Heart left ventricle (tissue), 16 donors: ENCODE results near the gene COX6A2. TPM values are rescaled to one million over a fixed set of nuclear protein-coding genes. Genes with fewer than 3 reads are reported as not detected.

Experiments
- ATAC-seq, 4 donors: fragments of 200-7000 bp; cut with Tn5 transposase; one replicate each; pipeline ENCODE4 v1.9.1; 2020 to 2022; ENCODE audit warnings: moderate library complexity in 4 of 4, mild to moderate bottlenecking in 3 of 4, moderate number of reproducible peaks in 1 of 4
- DNase-seq, 5 donors: peaks; one replicate each; pipeline ENCODE4 v3.0.0-alpha.2; 2020
- H3K27ac ChIP-seq, 12 donors: fragments of 200-600 bp; sonication (generic) in 4 of 12; one replicate each; pipeline versions ENCODE4 v1.5.0 to v1.8.0; 2016 to 2022; ENCODE audit warnings: mild to moderate bottlenecking in 2 of 12
- H3K27me3 ChIP-seq, 9 donors: fragments of 200-600 bp; sonication (generic) in 2 of 9; one replicate each; pipeline versions ENCODE4 v1.5.1 to v1.8.0; 2016 to 2022; ENCODE audit warnings: mild to moderate bottlenecking in 3 of 9
- H3K36me3 ChIP-seq, 9 donors: fragments of 200-600 bp; sonication (generic) in 2 of 9; one replicate each; pipeline versions ENCODE4 v1.5.0 to v1.8.0; 2018 to 2022; ENCODE audit warnings: mild to moderate bottlenecking in 2 of 9
- H3K4me1 ChIP-seq, 12 donors: fragments of 200-600 bp; sonication (generic) in 4 of 12; one replicate each; pipeline versions ENCODE4 v1.5.0 to v1.8.0; 2016 to 2022; ENCODE audit warnings: mild to moderate bottlenecking in 3 of 12
- H3K4me3 ChIP-seq, 12 donors: fragments of 200-600 bp; sonication (generic) in 4 of 12; one replicate each; pipeline versions ENCODE4 v1.5.0 to v1.8.0; 2017 to 2022; ENCODE audit warnings: mild to moderate bottlenecking in 9 of 12, moderate library complexity in 4 of 12
- H3K9me3 ChIP-seq, 12 donors: fragments of 200-600 bp; sonication (generic) in 4 of 12; one replicate each; pipeline versions ENCODE4 v1.5.0 to v1.8.0; 2016 to 2022; ENCODE audit warnings: mild to moderate bottlenecking in 1 of 12
- POLR2A ChIP-seq, 2 donors: fragments of 450-650 bp; IDR thresholded peaks; one replicate each; pipeline ENCODE4 v1.6.1; 2017; ENCODE audit warnings: antibody characterized with exemption in 2 of 2, mild to moderate bottlenecking in 2 of 2, moderate library complexity in 2 of 2
- WGBS, 4 donors: extraction: QIAGEN DNeasy Blood & Tissue Kit in 2 of 4; methylation state at CpG; one replicate each; pipeline versions ENCODE4 v1.1.5 to v1.1.7; 2013 to 2018; 5-methylcytosine and 5-hydroxymethylcytosine counted together
- intact Hi-C, 10 donors: fragments of 100-400 bp; cut with DNase I; formaldehyde crosslinking; loops; one replicate each; pipeline versions ENCODE4 v1.11.1 to v1.14.2; 2022
- polyA plus RNA-seq, 2 donors: library from polyadenylated mRNA; stranded (reverse); fragments of 200-250 nt; gene quantifications; one replicate each; pipeline ENCODE4 v1.2.3, GENCODE V29; 2013
- total RNA-seq, 9 donors: library from RNA; depleted of rRNA in 2 of 9; stranded (reverse); fragments of >200 nt in 2 of 9; fragmentation: NEBNext Ultra II Directional in 3 of 9; extraction: Animal tissue kit (Norgen Biotek cat#: 25700) in 3 of 9; gene quantifications; one replicate each; pipeline versions ENCODE4 v1.1.0 to v1.2.4, GENCODE V29; 2016 to 2023
- TF ChIP-seq, protein P1 (sequence below), 12 donors: fragments of 200-600 bp; sonication (generic) in 4 of 12; IDR thresholded peaks; one replicate each; pipeline versions ENCODE4 v1.5.0 to v1.8.0; 2018 to 2022; ENCODE audit warnings: antibody characterized with exemption in 12 of 12, mild to moderate bottlenecking in 5 of 12
- donor health status: ischemic (EF 13 %, LVEDD 7.1; RV severe dilation, severe dysfunction).
- donor health status: healthy with polysubstance abuse.
- donor health status: DM: no; HTN: yes; CAD: no.
- donor health status: DM: no; HTN: no; CAD: no.
- donor health status: ischemic (EF 25% LVEDD 6.9; RV normal size, moderate dysfunction).
- donor health status: ischemic (EF 25% LVEDD 5.7; RV mildly dilated, moderate dysfunction).
- donor health status: healthy.
- donor health status: DM: yes; HTN: yes; CAD: no.
- donor health status: ischemic (EF 35%, LVEDD 5.7; RV mildly dilated, moderate dysfunction).
- donor health status: nonischemic (EF 11% LVEDD 7.7; RV severe dilation, severe dysfunction).
- donor health status: DM: yes; HTN: yes; CAD: no.
- donor health status: PGD.
- donor health status: ischemic (EF 29% LVEDD 5.4; RV normal size, mild dysfunction).
- donor health status: nonischemic (EF 23%, LVEDD 6.1; RV moderate dilation, normal function).

COX6A2 gene
- total and polyA plus RNA-seq, 11 donors = 393 to 10,029 (median 1,151) TPM

DNA sequence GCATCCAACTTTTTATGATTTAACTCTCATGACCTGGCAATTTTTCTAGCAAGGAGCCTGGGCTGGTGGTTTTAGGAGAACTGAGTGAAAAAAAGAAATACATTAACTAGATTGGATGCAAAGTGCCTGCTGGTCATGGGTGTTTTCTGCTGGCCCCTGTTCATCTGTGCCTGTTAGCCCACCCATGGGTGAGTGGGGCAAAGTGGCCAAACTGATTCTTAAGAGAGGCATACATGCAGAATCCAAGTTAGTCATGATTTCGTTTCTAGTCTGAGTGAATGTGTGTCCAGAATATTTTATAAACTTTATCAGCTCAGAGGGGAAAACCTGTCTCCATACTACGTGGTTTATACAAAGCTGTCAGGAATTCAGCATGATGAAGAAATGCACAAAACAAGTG, 39.6 kb downstream of the COX6A2 start:
- no peaks in the 10 kb centered on the region for H3K36me3 ChIP-seq
- intact Hi-C loops = loop anchor here in 1 of 10 donors (10.0 kb wide), 2 partner anchors 184 to 404 kb away; partner anchors contain the start of genes HSD3B7 and PYCARD
- no peaks in the 10 kb centered on the region for H3K9me3 ChIP-seq
- H3K4me3 ChIP-seq = no peak overlapping the region
- WGBS, 4 donors = 58 to 65% (median 61%) methylated on average over 2 of the region's 2 CpGs
- peaks cover 0 to 16% (median 0%) of the 10 kb centered on the region in 9 donors for H3K27me3 ChIP-seq
- H3K4me1 ChIP-seq = no peaks in the 10 kb centered on the region
- H3K27ac ChIP-seq = no peak overlapping the region
- ATAC-seq = no peak
- TF ChIP-seq POLR2A (IDR thresholded peaks at IDR 0.05) = no peak
- TF ChIP-seq, protein P1, sequence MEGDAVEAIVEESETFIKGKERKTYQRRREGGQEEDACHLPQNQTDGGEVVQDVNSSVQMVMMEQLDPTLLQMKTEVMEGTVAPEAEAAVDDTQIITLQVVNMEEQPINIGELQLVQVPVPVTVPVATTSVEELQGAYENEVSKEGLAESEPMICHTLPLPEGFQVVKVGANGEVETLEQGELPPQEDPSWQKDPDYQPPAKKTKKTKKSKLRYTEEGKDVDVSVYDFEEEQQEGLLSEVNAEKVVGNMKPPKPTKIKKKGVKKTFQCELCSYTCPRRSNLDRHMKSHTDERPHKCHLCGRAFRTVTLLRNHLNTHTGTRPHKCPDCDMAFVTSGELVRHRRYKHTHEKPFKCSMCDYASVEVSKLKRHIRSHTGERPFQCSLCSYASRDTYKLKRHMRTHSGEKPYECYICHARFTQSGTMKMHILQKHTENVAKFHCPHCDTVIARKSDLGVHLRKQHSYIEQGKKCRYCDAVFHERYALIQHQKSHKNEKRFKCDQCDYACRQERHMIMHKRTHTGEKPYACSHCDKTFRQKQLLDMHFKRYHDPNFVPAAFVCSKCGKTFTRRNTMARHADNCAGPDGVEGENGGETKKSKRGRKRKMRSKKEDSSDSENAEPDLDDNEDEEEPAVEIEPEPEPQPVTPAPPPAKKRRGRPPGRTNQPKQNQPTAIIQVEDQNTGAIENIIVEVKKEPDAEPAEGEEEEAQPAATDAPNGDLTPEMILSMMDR (IDR thresholded peaks at IDR 0.05) = no peak
- DNase-seq = no peak

DNA sequence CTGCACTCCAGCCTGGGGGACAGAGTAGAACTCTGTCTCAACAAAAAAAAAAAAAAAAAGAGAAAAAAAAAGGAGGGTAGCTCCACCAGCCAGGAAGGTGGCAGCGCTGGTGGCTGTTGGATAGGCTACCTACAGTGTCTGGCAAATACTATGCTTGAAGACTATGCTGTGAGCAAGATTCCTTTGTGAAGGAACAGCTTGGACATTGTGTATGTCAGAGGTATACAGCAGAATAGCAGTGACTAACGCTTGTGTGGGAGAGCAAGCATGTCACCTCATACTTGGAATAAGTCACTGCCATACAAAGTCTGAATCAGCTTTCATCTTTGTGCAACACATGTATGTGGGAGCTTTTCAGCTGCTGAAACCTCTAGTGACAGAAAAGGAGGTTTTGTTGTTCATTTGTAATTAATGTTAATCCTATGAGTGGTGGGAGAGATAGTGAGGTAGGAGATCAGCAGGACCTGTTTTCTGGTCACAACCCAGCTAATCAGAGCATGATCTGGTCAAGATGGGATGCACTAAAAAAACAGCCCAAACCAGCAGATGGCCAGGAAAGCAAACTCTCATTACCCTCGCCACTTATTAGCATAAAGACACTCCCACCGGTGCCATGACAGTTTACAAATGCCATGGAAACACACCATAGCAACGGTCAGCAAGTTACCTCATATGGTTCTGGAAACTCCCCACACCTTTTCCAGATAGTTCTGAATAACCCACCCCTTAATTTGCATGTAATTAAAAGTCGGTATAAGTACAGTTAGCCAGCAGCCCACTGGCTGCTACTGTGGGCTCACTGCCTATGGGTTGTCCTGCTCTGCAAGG, 41.8 kb downstream of the COX6A2 start:
- intact Hi-C loops = loop anchor here in 1 of 10 donors (10.0 kb wide), 2 partner anchors 182 to 402 kb away; partner anchors contain the start of genes HSD3B7 and PYCARD
- WGBS, 4 donors = 46 to 61% (median 51%) methylated on average over 6 of the region's 6 CpGs
- peaks cover 0 to 27% (median 0%) of the 10 kb centered on the region in 9 donors for H3K27me3 ChIP-seq
- no peaks in the 10 kb centered on the region for H3K4me1 ChIP-seq
- no peaks in the 10 kb centered on the region for H3K36me3 ChIP-seq
- ATAC-seq (peak in 1 of 4 donors; percentile 38), DNase-seq (no peak)
- H3K27ac ChIP-seq = no peak overlapping the region
- H3K4me3 ChIP-seq = no peak overlapping the region
- TF ChIP-seq POLR2A (IDR thresholded peaks at IDR 0.05) = no peak
- TF ChIP-seq, protein P1 (IDR thresholded peaks at IDR 0.05) = no peak
- H3K9me3 ChIP-seq = no peaks in the 10 kb centered on the region

DNA sequence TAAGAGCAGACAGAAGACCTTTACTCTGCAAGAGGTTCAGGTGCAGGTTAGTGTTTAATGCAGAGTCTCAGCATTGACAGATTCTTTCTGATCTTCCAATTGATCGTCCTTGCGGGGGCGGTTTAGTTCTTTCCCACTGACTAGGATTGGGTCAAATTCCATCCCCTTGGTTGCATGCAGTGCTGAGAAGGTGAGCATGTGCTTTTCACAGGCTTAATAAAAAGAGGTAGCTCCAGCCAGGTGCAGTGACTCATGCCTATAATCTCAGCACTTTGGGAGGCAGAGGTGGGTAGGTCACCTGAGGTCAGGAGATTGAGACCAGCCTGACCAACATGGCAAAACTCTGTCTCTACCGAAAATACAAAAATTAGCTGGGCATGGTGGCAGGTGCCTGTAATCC, 42.5 kb downstream of the COX6A2 start:
- TF ChIP-seq, protein P1 (IDR thresholded peaks at IDR 0.05) = no peak
- no peak for TF ChIP-seq POLR2A (IDR thresholded peaks at IDR 0.05)
- peaks cover 0 to 27% (median 0%) of the 10 kb centered on the region in 9 donors for H3K27me3 ChIP-seq
- H3K4me1 ChIP-seq = no peaks in the 10 kb centered on the region
- DNase-seq (no peak), ATAC-seq (no peak)
- no peaks in the 10 kb centered on the region for H3K9me3 ChIP-seq
- 84 to 90% (median 86%) methylated on average over 4 of the region's 4 CpGs for WGBS, 4 donors
- H3K27ac ChIP-seq = no peak overlapping the region
- no peaks in the 10 kb centered on the region for H3K36me3 ChIP-seq
- no peak overlapping the region for H3K4me3 ChIP-seq
- intact Hi-C loops = loop anchor here in 1 of 10 donors (10.0 kb wide), 2 partner anchors 181 to 401 kb away; partner anchors contain the start of genes HSD3B7 and PYCARD

DNA sequence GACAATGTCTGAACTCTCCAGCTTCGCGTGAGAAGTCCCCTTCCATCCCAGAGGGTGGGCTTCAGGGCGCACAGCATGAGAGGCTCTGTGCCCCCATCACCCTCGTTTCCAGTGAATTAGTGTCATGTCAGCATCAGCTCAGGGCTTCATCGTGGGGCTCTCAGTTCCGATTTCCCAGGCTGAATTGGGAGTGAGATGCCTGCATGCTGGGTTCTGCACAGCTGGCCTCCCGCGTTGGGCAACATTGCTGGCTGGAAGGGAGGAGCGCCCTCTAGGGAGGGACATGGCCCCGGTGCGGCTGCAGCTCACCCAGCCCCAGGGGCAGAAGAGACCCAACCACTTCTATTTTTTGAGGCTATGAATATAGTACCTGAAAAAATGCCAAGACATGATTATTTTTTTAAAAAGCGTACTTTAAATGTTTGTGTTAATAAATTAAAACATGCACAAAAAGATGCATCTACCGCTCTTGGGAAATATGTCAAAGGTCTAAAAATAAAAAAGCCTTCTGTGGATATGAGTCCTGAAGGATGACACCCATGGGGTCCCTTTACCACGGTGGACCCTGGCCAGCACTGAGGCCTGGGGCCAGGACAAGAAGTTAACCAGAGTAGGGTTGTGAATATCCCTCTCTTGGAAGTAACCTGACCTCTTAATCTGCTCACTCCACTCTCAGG, 45.5 kb downstream of the COX6A2 start:
- Histone ChIP-seq H3K9me3 (no peaks in the 10 kb centered on the region), H3K4me3 (no peak overlapping the region), H3K27me3 (peaks cover 0 to 27% (median 0%) of the 10 kb centered on the region in 9 donors), H3K27ac (no peak overlapping the region), H3K4me1 (no peaks in the 10 kb centered on the region), H3K36me3 (no peaks in the 10 kb centered on the region)
- peak; percentile 50 to 91 (median 86) for ATAC-seq
- intact Hi-C loops = loop anchor here in 1 of 10 donors (10.0 kb wide), 2 partner anchors 178 to 398 kb away; partner anchors contain the start of genes HSD3B7 and PYCARD
- TF ChIP-seq POLR2A (IDR thresholded peaks at IDR 0.05) = no peak
- TF ChIP-seq, protein P1 (IDR thresholded peaks at IDR 0.05) = peak; percentile 45 to 74 (median 64)
- 21 to 24% (median 22%) methylated on average over 14 of the region's 14 CpGs for WGBS, 4 donors
- DNase-seq = peak; percentile 68 to 86 (median 76)
